GM19239 (cell line): ENCODE data around the gene MDGA2.
"Not testable (repeated sequence)": the region's sequence is repeated elsewhere in the genome, so short reads cannot be mapped to it uniquely, and the experiment has no call there.

Experiments used
- DNase-seq: peaks from one replicate; pipeline ENCODE4 v3.0.0; 2011; ENCODE audit warnings: low spot score; ENCODE audit not compliant: insufficient read length
- FAIRE-seq: peaks from 2 replicates; lab custom pipeline; 2011; peaks lifted over from hg19 to GRCh38; lab: Jason Lieb, UNC

The MDGA2 gene

DNA sequence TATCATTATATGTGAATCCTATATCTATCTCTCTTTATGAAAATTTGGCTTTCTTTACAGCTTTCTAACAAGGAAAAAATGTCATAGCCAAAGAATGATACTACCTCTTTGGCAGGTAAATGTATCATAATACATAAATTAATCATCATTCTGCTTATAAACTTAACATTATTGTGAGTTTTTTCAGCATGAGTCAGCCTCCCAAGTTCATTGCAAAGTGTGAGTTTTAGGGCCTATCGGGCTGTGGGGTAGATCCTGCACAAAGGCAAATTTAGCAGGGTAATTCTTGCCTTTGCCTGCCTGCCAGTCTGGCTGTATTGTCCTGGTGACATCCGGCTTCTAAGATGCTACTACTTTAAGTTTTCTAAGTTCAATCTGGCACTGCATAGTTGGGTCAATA is 412.6 kb downstream of the MDGA2 start:
- no peak for FAIRE-seq
- DNase-seq, result no peak

DNA sequence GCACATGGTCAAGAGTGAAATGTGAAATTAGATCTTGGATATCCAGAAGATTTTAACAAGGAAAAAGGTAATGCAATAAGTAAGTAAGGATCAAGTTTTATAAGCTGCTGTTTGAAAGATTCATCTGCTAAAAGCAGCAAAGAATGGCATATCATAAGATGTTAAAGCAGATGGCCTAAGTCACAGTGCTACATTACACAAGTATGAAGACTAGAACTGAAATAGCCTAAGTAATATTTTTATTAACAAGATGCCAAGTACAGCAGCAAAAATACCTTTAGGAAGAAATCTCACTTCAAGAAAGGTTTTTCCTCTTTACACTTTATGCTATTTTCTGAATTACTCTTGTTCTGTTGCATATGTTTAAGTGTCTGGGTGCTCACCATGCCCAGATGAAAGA is 414.1 kb downstream of the MDGA2 start:
- DNase-seq (no peak), FAIRE-seq (no peak)

DNA sequence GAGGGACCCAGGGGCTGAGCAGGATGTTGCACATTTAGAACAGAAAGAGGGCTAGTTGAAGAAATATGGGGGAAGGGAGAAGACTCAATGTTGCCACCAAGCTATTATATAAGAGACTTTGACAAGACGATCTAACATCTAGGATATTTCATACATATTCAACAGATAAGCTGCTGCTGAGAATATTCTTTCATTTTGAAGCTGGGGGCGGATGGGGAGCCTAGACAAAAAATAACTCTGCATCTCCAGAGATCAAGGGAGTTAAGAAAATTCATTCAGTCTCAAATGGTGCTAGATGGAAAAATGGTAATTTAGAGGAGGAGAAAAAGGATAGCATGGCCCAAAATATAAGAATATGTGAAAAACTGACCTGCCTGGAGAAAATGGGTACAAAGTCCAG is 415.6 kb downstream of the MDGA2 start:
- FAIRE-seq (no peak), DNase-seq (no peak)

DNA sequence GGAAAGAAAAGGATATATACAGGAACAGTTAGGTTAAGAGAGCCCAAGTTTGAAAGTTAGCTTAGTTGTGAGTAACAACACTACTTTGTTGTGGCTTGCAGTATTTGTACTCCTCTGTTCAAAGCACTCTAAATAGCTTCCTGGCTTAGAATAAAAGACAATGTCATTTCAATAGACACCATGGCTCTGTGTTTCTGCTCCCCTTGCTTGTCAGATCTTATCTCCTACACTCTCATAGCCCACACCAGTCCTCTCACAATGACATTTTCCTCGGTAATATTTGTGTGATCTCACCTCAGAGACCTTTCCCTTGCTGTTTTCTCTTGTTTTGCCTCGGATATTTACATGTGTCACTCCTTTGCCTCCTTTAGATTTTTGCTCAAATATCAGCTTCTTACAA is 418.4 kb downstream of the MDGA2 start:
- FAIRE-seq (no peak), DNase-seq (no peak)

DNA sequence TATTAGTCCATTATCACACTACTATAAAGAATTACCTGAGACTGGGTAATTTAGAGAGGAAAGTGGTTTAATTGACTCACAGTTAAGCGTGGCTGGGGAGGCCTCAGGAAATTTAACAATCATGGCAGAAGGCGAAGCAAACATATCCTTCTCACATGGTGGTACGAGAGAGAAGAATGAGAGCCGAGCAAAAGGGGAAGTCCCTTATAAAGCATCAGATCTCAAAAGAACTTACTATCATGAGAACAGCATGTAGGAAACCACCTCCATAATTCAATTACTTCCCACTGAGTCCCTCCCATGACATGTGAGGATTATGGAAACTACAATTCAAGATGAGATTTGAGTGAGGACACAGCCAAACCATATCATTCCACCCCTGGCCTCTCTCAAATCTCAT is 422.6 kb downstream of the MDGA2 start:
- no peak for DNase-seq
- no peak for FAIRE-seq

DNA sequence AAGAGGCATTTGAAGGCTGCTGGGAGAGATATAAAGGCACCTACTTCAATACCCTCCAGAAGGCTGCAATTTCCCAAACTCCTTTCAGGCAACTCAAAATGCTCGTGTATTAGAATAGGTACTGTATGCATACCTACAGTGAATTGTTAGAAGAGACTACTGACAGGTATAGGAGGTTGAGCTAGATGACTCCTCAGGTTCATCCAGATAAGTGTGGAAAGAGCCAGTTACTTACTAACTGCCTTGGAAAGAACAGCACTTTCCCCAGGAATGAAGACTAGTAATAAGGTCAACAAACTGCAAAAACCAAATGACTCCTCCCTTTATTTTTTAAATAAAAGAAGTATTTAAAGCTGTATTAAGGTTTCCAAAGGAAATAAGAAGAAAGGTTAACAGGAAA is 429.0 kb downstream of the MDGA2 start:
- DNase-seq (no peak), FAIRE-seq (no peak)

DNA sequence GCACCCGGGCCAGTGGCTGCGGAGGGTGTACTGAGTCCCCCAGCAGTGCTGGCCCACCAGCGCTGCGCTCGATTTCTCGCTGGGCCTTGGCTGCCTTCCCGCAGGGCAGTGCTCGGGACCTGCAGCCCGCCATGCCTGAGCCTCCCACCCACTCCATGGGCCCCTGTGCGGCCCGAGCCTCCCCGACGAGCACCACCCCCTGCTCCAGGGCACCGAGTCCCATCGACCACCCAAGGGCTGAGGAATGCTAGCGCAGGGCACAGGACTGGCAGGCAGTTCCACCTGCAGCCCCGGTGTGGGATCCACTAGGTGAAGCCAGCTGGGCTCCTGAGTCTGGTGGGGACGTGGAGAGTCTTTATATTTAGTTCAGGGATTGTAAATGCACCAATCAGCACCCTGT is 432.8 kb downstream of the MDGA2 start:
- FAIRE-seq, DNase-seq: not testable (repeated sequence)

DNA sequence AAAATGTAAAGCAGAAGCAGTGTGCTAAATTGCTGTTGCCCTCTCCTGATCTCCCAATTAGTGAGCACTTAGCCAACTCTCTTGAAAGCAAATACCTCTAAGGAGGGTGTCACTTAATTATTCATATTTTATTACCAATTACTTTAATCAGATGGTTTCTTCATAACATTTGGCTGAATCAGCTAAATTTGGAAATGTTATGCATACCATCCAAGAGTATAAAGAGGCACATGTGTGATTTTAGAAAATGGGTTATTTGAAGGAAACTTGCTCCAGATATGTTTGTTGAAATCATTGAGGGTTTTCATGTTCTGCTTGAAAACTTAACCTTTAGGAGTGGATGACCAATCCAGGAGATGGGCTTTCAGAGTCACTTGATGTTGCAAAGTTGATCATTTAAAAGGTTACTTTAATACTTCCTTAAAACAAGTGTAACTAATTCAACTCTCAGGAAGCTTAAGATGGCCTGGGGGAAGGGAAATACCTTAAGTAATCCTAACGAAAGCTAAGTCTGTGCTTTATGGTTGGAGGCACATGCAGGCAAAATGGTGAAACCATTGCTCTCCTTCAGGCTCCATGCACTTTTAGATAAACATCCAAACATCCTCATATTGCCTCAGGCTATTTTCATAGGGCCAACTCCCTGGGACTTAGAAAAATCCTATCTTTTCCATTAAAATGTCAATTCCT is 434.5 kb downstream of the MDGA2 start:
- FAIRE-seq (no peak), DNase-seq (no peak)

DNA sequence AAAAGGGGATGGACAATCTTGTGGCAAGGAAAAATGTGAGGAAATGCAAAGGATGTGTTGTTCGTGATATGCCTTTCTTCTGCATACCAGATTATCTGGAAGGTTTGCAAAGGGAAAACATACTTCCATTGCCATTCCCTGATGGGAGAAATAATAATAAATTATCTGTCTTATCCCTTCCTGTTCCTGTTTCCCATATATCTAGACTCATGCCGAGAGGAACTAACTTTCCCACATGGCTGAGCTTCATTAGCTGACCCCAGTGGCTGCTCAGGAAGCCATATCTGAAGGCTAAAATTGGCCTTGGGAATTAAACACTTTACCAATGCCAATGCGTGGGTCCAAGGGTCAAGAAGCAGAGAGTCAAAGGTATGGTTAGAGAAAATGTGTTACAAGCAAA is 439.8 kb downstream of the MDGA2 start:
- DNase-seq, result no peak
- FAIRE-seq, result no peak

DNA sequence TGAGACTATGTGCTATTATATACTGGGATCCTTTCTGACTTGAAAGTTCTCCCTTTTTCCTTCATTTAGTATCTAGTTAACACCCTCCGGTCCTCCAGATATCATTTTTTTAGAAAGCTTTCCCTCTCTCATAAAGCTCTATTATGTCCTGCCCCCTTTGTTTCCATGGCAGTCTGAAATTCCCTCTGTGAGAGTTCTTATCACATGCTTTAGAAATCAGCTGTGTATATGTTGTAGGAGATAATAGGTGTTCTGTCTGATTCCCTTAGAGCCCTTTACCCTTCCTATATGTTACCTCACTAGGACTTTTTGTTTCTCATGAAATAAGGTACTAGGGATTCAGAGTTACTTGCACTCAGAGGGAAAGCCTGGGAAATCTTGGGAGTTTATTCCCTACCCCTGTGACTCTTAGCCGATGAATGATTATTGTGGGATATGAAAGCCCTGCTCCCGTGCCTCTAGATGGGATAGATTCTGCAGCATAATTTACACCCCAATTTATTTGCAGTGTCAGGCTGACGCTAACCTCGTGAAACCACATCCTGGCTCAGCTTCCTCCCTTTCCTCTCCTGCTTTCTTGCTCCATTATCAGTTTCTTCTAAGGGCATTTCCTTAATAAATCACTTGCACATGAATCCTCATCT is 448.4 kb downstream of the MDGA2 start:
- FAIRE-seq (no peak), DNase-seq (no peak)

DNA sequence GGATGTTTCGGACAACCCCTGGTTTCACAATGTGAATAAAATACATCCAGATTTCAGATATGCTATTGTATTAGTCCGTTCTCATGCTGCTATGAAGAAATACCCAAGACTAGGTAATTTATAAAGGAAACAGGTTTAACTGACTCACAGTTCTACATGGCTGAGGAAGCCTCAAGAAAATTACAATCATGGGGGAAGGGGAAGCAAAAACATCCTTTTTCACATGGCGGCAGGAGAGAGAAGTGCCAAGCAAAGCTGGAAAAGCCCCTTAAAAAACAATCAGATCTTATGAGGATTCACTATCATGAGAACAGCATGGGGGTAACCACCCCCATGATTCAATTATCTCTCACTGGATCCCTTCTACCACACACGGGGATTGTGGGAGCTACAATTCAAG is 451.7 kb downstream of the MDGA2 start:
- FAIRE-seq, result no peak

DNA sequence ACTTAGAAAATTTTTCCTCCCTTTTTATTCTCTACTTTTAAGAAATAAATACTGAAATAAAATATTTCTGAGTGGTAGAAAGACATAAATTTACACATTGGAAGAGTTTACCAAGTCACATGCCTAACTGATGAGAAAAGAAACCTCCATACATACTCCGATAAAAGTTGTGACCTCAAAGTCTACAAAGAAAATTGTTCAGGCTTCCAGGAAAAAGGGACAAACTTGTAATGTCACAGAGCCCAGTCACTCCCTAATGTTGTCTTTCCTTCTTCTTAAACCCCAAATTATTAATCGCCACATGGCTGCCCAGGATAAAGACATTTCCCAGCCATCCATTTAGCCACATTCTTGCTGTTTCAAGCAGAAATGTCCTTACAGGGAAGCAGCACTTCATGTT is 455.3 kb downstream of the MDGA2 start:
- DNase-seq, result no peak
- FAIRE-seq, result no peak

More for the DNA sequence above, 451.7 kb downstream of the MDGA2 start:
- no peak for DNase-seq

DNA sequence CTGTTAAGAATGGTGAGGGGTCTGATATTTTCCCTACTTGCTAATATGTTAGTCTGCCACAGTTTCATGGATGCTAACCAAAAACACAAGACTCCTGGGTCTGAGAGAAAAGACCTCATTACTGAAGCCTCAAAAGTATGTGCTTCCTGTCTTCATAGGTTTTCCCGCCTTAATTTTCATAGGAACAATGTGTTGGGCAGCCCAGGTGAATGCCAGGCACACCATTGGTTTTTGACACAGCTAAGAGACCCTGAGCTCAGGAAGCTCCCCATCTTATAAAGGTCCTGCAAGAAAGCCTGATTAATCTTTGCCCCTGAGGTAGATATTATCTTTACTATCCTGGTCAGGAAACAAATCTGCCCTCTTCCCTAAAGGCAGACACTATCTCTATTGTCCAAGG is 464.1 kb downstream of the MDGA2 start:
- FAIRE-seq (no peak), DNase-seq (no peak)

DNA sequence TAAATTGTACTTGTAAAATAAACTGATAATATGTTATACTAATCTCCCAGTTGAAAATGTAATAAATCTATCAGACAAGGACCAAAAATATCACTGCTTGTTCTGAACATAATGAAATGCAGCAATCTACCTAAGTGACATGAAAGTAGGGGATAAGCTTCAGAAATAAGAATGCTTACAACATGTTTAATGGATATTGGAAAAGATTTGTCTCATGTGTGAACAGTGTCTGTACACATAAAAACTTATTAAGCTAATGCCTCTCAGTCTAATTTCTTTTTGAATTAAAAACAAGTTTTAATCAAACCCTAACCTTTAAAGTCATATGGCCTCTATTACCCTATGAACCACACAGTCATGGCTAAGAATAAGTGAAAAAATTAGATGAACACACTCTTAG is 465.3 kb downstream of the MDGA2 start:
- DNase-seq, result no peak
- FAIRE-seq, result no peak

DNA sequence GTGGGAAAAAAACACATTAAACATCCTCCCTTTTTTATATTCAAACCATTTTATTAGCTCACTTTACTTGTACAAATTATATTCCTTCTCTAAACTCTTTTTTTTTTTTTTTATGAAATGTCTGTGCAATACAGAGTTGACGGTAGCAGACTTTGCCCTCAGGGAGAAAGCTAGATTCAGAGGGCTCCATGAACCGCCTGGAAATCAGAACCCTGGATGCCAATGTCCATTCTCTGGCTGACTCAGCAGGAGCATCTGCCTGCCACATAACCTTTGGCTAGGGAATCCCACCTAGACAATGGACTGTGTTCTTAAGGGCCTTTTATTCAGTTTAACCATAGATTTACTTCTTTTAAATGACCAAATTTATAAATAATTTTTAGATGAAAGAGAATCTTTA is 467.0 kb downstream of the MDGA2 start:
- FAIRE-seq (no peak), DNase-seq (no peak)

DNA sequence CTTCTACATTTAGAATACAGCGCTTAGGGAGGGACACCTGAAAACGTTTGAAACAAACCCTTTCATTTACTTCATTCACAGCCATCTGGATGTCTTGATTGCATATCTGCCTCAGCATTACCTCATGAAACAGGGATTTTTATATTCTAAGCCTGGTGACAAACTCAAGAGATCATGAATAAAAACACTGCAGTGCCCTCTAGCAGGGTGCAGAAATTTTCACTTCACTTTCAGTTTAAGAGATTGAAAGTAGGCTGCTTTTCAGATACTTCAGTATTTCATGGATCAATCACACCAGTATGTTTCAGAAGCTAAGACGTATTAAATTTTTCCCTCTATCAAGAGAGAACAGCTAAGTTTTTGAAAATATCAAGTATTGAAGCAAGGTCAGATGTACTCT is 467.8 kb downstream of the MDGA2 start:
- no peak for DNase-seq
- FAIRE-seq, result no peak

DNA sequence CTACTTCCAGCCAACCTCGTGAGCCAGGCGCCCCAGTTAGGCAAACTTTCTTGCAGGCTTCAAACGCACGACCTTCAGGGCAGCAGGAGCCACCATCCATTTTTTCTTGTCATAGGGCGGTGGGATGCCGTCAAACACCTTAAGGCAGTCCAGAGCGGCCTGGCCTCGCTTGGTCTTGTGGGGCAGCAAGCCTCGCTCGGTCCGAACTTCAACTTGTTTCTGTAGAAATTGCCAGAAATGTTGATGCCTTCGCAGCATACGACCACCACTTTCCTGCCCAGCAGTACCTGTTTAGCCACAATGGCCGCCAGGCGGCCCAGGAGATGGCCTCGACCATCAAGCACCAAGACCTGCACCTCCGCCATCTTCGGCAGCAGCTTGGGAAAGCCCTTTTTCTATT is 474.7 kb downstream of the MDGA2 start:
- DNase-seq, result no peak
- no peak for FAIRE-seq

DNA sequence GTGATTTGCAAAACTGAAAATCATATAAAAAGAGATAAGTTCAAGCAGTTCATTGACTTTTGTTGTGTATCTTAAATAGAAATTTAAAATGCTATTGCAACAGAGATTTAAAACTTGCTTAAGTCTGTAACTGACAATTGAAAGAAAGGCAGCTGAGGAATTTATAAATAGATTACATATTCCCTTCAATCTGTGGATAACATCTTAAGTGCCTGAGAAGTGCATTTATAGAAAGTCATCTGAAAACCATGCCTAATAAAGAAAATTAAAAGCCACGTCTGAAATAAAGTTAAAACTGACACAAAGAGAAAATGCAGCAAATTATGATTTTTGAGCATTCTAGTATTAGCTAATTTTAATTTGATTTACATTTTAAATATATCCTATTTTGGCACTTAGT is 479.8 kb downstream of the MDGA2 start:
- FAIRE-seq (no peak), DNase-seq (no peak)

DNA sequence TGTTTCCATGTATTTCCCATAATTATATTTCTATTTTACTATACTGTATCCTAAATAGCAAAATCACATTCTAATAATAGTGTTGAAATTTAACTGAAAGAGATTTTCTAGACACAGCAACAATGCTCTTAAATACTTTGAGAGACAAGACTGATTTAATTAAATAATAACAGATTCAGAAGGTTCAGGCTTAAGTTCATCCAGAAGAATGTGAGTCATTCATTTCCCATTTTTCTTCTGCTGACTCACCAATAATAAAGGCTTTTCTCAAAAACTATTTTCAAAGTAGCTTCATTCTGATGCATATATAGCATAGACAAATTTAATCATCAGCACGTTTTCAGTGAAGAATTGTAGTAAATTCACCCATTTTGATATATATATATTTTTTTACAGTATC is 481.4 kb downstream of the MDGA2 start:
- no peak for FAIRE-seq
- DNase-seq, result no peak

DNA sequence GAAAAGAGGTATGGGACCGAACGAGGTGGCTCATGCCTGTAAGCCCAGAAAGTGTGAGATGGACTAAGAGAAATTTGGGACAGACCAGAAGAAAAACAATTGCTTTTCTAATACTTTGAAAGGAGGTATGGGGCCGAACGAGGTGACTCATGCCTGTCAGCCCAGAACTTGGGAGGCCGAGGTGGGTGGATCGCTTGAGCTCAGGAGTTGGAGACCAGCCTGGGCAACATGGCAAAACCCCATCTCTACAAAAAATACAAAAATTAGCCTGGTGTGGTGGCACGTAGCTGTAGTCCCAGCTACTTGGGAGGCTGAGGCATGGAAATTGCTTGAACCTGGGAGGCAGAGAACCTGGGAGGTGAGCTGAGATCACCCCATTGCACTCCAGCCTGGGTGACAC is 483.2 kb downstream of the MDGA2 start:
- DNase-seq, FAIRE-seq: not testable (repeated sequence)

DNA sequence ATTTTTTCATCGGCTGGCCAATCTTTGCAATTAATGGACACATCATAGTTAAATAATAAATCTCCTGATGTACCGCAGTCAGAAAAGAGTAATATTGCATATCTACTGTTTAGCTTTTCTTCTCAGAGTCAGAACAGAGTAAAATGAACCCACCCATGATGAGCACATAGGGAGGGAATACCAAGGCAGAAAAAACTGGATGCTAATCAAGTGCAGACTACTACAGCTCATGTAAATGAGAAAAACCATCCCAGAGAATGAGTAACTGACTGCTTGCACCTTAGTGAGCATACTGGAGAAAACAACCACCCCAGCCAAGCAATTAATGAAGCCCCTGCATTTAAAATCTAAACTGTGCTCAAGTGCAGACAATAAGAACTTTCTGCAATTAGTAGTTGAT is 483.7 kb downstream of the MDGA2 start:
- FAIRE-seq (no peak), DNase-seq (no peak)

DNA sequence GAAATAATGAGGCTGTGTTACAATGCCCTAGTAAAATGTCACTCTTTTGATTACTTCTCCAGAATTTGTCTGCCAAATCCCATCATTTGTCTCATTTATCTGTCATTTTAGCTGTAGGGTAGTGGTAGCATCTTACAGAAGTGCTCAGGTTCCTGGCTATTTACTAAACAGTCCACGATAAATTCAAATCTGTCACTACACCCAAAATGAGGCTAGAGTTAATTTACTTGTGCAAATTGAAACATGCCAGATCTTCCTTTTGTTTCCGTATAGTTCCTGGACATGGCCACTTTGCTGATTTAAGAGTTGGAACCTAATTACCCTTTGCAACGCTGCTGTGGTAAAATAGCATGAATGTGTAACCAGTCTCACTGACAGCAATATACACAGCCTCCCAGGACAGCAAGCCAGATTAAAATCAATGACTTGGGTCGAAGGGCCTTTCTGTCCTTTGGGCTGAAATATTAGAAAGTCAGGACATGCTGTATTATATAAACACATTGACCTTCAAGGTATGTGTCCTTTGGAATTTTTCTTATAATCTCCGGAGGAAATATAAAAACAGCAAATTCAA is 485.4 kb downstream of the MDGA2 start:
- no peak for FAIRE-seq
- DNase-seq, result no peak
